Measurements from ENCODE around the gene CLDN9. TPM values are rescaled to one million over a fixed set of nuclear protein-coding genes. Genes with fewer than 3 reads are reported as not detected.

The CLDN9 gene
- total and polyA plus RNA-seq, 9 of the 15 experiments (the other 6 are each of a cell fraction or from before 2014, with no cell fraction given) = 0.12 to 0.44 (median 0.22) TPM; not detected in 4

DNA sequence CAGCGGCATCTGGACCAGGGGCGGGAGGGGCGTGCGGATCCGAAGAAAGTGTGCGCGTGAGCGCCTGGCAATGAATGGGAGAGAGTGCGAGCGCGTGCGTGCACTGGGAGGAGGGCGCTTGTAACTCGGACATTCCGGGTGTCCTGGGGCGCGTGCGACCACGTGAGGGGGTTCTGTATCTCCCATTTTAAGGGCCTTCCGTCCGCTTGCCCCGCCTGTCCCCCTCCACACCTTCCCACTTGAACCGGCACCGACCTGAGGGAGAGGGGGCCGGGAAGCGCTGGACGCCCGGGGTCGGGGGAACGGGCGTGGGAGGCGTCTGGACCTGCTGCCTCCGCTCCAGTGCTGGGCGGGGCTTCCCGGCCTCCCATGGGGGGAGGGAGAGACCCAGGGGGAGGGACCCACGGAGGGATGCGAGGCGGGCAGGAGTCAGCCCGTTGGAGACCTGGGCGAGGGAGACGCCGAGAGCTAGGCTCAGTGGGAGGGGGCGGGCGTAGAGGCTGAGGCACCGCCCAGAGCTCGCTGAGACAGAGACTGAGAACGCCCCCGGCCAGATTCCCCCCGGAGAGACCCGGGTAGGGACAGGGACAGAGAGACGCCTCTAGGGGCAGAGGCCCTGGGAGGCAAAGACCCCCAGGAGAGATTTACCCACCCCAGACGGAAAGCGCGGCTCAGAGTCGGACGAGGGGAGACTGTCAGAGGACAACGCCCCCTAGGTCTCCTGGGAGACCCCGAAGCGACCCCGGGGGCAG lies 48.8 kb upstream of the CLDN9 start, which contains the start of gene KREMEN2 (continued):
- TF ChIP-seq BCLAF1 (IDR thresholded peaks at IDR 0.05; ENCODE audit: borderline replicate concordance in 1 of 2, control insufficient read depth in 1 of 2, low read depth in 2 of 2, low read length in 1 of 2) (no peak), ZNF444 (CRISPR knock-in tag; IDR thresholded peaks at IDR 0.05) (no peak), CEBPG (CRISPR knock-in tag; IDR thresholded peaks at IDR 0.05) (peak; percentile 17; the same call in 1 of the 2 replicates), CEBPG (tag; conservative IDR thresholded peaks at IDR 0.05 in 1 of 2, IDR thresholded peaks at IDR 0.05 in 1 of 2) (no peak), KLF6 (CRISPR knock-in tag; IDR thresholded peaks at IDR 0.05; ENCODE audit: borderline replicate concordance) (no peak), ZNF589 (CRISPR knock-in tag; IDR thresholded peaks at IDR 0.05; ENCODE audit: low read depth) (no peak), PHB (CRISPR knock-in tag; IDR thresholded peaks at IDR 0.05) (no peak), HDAC6 (IDR thresholded peaks at IDR 0.05; ENCODE audit: low read depth, low read length) (no peak), VEZF1 (CRISPR knock-in tag; IDR thresholded peaks at IDR 0.05) (peak; percentile 23), STAT5A (IDR thresholded peaks at IDR 0.05; ENCODE audit: borderline replicate concordance, low read length) (no peak), MBD1 (CRISPR knock-in tag; IDR thresholded peaks at IDR 0.05) (no peak), SMARCA5 (IDR thresholded peaks at IDR 0.05) (no peak), MTA3 (IDR thresholded peaks at IDR 0.05; ENCODE audit: borderline replicate concordance) (peak; percentile 26; the same call in 1 of the 2 replicates), FOXM1 (IDR thresholded peaks at IDR 0.05; ENCODE audit: low read depth) (no peak), FOXM1 (CRISPR knock-in tag; IDR thresholded peaks at IDR 0.05; ENCODE audit: low read depth) (no peak), ELK1 (CRISPR knock-in tag; IDR thresholded peaks at IDR 0.05) (no peak), BRD4 (IDR thresholded peaks at IDR 0.05) (no peak), HNRNPH1 (optimal IDR thresholded peaks at IDR 0.05; ENCODE audit: low read depth, low read length) (no peak)
- TF ChIP-seq, protein P1, sequence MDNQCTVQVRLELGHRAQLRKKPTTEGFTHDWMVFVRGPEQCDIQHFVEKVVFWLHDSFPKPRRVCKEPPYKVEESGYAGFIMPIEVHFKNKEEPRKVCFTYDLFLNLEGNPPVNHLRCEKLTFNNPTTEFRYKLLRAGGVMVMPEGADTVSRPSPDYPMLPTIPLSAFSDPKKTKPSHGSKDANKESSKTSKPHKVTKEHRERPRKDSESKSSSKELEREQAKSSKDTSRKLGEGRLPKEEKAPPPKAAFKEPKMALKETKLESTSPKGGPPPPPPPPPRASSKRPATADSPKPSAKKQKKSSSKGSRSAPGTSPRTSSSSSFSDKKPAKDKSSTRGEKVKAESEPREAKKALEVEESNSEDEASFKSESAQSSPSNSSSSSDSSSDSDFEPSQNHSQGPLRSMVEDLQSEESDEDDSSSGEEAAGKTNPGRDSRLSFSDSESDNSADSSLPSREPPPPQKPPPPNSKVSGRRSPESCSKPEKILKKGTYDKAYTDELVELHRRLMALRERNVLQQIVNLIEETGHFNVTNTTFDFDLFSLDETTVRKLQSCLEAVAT (IDR thresholded peaks at IDR 0.05) = no peak
